A549 treated with ZK216348 at 1 μM for 4 hours (cell line): ENCODE results near the gene WFDC1. TPM values are rescaled to one million over a fixed set of nuclear protein-coding genes. Genes with fewer than 3 reads are reported as not detected.

ENCODE experiments used
- total RNA-seq: library from RNA; stranded (reverse); fragments of 200-300 nt; extraction: Qiagen RNA extraction; gene quantifications from 5 replicates; pipeline ENCODE4 v1.2.3, GENCODE V29; 2022; ENCODE audit warnings: low read depth

WFDC1 gene, protein sequence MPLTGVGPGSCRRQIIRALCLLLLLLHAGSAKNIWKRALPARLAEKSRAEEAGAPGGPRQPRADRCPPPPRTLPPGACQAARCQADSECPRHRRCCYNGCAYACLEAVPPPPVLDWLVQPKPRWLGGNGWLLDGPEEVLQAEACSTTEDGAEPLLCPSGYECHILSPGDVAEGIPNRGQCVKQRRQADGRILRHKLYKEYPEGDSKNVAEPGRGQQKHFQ
- not detected in 5 replicates for total RNA-seq

GRCh38 chr16:84294531-84295142 is at the start of gene WFDC1:
Gene WFDC1, plus strand, starts transcription at chr16:84294878. Its CDS starts 94 bp downstream, at chr16:84294972.

DNA sequence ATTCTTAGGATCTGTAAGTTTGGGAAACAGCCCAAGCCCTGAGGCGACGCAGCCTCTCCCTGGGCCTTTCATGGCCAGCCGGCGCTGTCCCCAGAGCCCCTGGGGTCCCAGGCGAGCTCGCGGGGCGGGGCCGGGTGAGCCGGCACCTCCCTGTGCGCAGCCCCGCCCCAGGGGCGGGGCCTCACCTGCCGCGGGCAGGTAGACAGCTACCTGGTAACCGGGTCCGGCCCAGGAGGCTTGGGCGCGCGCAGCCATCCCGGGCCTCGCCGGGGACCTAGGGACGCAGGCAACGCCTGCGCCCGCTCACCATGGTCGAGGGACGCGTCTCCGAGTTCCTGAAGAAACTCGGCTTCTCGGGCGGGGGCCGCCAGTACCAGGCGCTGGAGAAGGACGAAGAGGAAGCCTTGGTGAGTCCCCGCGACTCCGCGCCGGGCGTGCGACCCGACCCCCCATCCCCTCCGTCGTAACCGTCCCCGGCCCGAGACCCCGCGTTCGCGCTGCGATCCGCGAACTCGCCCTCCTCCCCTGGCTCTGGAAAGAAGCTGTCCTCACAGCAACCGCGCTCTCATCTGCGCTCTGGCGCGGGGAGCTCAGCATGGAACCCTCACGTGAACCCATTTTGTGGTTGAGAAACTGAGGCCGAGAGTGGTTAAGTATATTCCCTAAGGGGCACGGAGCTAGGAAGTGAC is 73.8 kb downstream of the WFDC1 start, which contains the start of gene ATP2C2:
Gene ATP2C2, plus strand, starts transcription at position 231 of the 689 bp plus-strand sequence. Its CDS starts 78 bp downstream, at position 309.

Other genes starting within 250 kb of the WFDC1 start
- gene MBTPS1, start 177.9 kb upstream of the WFDC1 start, total RNA-seq: 34.2 to 49.0 TPM (median 46.7 TPM) in 5 replicates
- 14.6 to 19.7 TPM (median 18.5 TPM) in 5 replicates for gene HSDL1, start 149.7 kb upstream of the WFDC1 start, total RNA-seq
- 0.18 to 0.28 TPM (median 0.22 TPM) in 4 of 5 replicates, not detected in the other for gene DNAAF1, start 149.6 kb upstream of the WFDC1 start, total RNA-seq
- 16.1 to 37.0 TPM (median 31.8 TPM) in 5 replicates for gene TAF1C, start 107.8 kb upstream of the WFDC1 start, total RNA-seq
- not detected in 5 replicates for gene ADAD2, start 103.7 kb upstream of the WFDC1 start, total RNA-seq
- gene KCNG4, start 54.9 kb upstream of the WFDC1 start, total RNA-seq: not detected in 5 replicates
- gene ATP2C2, start 73.7 kb downstream of the WFDC1 start, total RNA-seq: 0.09 to 0.51 TPM (median 0.19 TPM) in 4 of 5 replicates, not detected in the other
- gene MEAK7, start 209.8 kb downstream of the WFDC1 start, total RNA-seq: 47.6 to 66.1 TPM (median 51.8 TPM) in 5 replicates